ENCODE data around the gene ARHGEF11. TPM values are rescaled to one million over a fixed set of nuclear protein-coding genes. Genes with fewer than 3 reads are reported as not detected.

ARHGEF11 gene
- total and polyA plus RNA-seq, 2 donors = 4.5 to 5.5 TPM

- no peak overlapping the region for H3K27ac ChIP-seq (ENCODE audit: low read depth in 1 of 2, low read length in 1 of 2)
Observed at GRCh38 chr1:157088607-157089006, 43.1 kb upstream of the ARHGEF11 start.

GRCh38 chr1:157087030-157087429 is 41.5 kb upstream of the ARHGEF11 start:
- 97% methylated on average over 5 of the region's 5 CpGs for WGBS
- no peaks in the 10 kb centered on the region for H3K4me1 ChIP-seq (ENCODE audit: control insufficient read depth in 2 of 2, insufficient read depth in 2 of 2, low read length in 2 of 2)
- H3K36me3 ChIP-seq (ENCODE audit: control insufficient read depth in 2 of 2, insufficient read depth in 2 of 2, low read length in 1 of 2) = no peaks in the 10 kb centered on the region
- peaks cover 0 to 7% of the 10 kb centered on the region in 2 donors for H3K27me3 ChIP-seq (ENCODE audit: control insufficient read depth in 2 of 2, insufficient read depth in 1 of 2, low read length in 1 of 2)
- no peaks in the 10 kb centered on the region for H3K9me3 ChIP-seq (ENCODE audit: control insufficient read depth in 2 of 2, insufficient read depth in 1 of 2, low read length in 1 of 2)
- no peak for DNase-seq (ENCODE audit: low read depth in 6 of 9, low spot score in 9 of 9)
- H3K4me3 ChIP-seq (ENCODE audit: low read length in 2 of 2) = no peak overlapping the region
- no peak overlapping the region for H3K27ac ChIP-seq (ENCODE audit: low read depth in 1 of 2, low read length in 1 of 2)

More at GRCh38 chr1:157088607-157089006, 43.1 kb upstream of the ARHGEF11 start:
- peaks cover 0 to 7% of the 10 kb centered on the region in 2 donors for H3K27me3 ChIP-seq (ENCODE audit: control insufficient read depth in 2 of 2, insufficient read depth in 1 of 2, low read length in 1 of 2)
- DNase-seq (ENCODE audit: low read depth in 6 of 9, low spot score in 9 of 9) = no peak
- no peaks in the 10 kb centered on the region for H3K36me3 ChIP-seq (ENCODE audit: control insufficient read depth in 2 of 2, insufficient read depth in 2 of 2, low read length in 1 of 2)
- no peaks in the 10 kb centered on the region for H3K9me3 ChIP-seq (ENCODE audit: control insufficient read depth in 2 of 2, insufficient read depth in 1 of 2, low read length in 1 of 2)
- no peak overlapping the region for H3K4me3 ChIP-seq (ENCODE audit: low read length in 2 of 2)
- H3K4me1 ChIP-seq (ENCODE audit: control insufficient read depth in 2 of 2, insufficient read depth in 2 of 2, low read length in 2 of 2) = no peaks in the 10 kb centered on the region

DNA sequence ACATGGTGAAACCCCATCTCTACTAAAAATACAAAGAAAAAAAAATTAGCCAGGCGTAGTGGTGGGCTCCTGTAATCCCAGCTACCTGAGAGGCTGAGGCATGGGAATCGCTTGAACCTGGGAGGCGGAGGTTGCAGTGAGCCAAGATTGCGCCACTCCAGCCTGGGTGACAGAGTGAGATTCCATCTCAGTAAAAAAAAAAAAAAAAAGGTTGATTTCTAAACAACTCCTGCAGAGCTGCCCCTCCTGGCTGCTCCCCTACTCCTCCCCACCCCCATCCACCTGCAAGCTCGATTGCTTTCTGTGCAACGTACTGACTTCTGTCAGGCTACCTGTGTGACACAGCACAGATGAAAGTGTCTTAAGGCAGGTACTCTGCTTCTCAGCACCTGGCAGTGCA is 40.8 kb upstream of the ARHGEF11 start:
- Histone ChIP-seq H3K4me3 (ENCODE audit: low read length in 2 of 2) (no peak overlapping the region), H3K9me3 (ENCODE audit: control insufficient read depth in 2 of 2, insufficient read depth in 1 of 2, low read length in 1 of 2) (no peaks in the 10 kb centered on the region), H3K27me3 (ENCODE audit: control insufficient read depth in 2 of 2, insufficient read depth in 1 of 2, low read length in 1 of 2) (peaks cover 0 to 7% of the 10 kb centered on the region in 2 donors), H3K36me3 (ENCODE audit: control insufficient read depth in 2 of 2, insufficient read depth in 2 of 2, low read length in 1 of 2) (no peaks in the 10 kb centered on the region), H3K27ac (ENCODE audit: low read depth in 1 of 2, low read length in 1 of 2) (no peak overlapping the region), H3K4me1 (ENCODE audit: control insufficient read depth in 2 of 2, insufficient read depth in 2 of 2, low read length in 2 of 2) (no peaks in the 10 kb centered on the region)
- 94% methylated on average over 6 of the region's 6 CpGs for WGBS
- no peak for DNase-seq (ENCODE audit: low read depth in 6 of 9, low spot score in 9 of 9)

GRCh38 chr1:157085421-157085820 is 39.9 kb upstream of the ARHGEF11 start:
- Histone ChIP-seq H3K36me3 (ENCODE audit: control insufficient read depth in 2 of 2, insufficient read depth in 2 of 2, low read length in 1 of 2) (no peaks in the 10 kb centered on the region), H3K4me1 (ENCODE audit: control insufficient read depth in 2 of 2, insufficient read depth in 2 of 2, low read length in 2 of 2) (no peaks in the 10 kb centered on the region), H3K27ac (ENCODE audit: low read depth in 1 of 2, low read length in 1 of 2) (no peak overlapping the region), H3K4me3 (ENCODE audit: low read length in 2 of 2) (no peak overlapping the region), H3K9me3 (ENCODE audit: control insufficient read depth in 2 of 2, insufficient read depth in 1 of 2, low read length in 1 of 2) (no peaks in the 10 kb centered on the region), H3K27me3 (ENCODE audit: control insufficient read depth in 2 of 2, insufficient read depth in 1 of 2, low read length in 1 of 2) (peaks cover 0 to 5% of the 10 kb centered on the region in 2 donors)
- no peak for DNase-seq (ENCODE audit: low read depth in 6 of 9, low spot score in 9 of 9)
- WGBS = 95% methylated on average over 5 of the region's 5 CpGs

DNA sequence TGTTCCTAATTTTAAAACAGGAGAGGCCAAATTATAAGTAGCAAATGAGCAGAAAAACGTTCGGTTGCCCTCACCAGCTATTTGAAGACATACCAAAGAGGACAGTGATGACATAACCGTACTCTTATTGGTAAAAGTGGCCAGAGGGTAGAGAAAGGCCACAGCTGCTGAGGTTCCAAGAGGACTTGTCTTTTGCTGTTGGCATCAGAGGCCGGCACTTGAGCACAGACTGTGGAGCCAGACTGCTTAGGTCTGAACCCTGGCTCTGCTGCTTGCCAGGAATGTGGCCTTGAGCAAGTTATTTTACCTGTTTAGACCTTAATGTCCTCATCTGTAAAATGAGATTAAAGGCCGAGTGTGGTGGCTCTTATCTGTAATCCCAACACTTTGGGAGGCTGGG is 39.2 kb upstream of the ARHGEF11 start:
- Histone ChIP-seq H3K36me3 (ENCODE audit: control insufficient read depth in 2 of 2, insufficient read depth in 2 of 2, low read length in 1 of 2) (no peaks in the 10 kb centered on the region), H3K9me3 (ENCODE audit: control insufficient read depth in 2 of 2, insufficient read depth in 1 of 2, low read length in 1 of 2) (no peaks in the 10 kb centered on the region), H3K27me3 (ENCODE audit: control insufficient read depth in 2 of 2, insufficient read depth in 1 of 2, low read length in 1 of 2) (peaks cover 0 to 1% of the 10 kb centered on the region in 2 donors), H3K27ac (ENCODE audit: low read depth in 1 of 2, low read length in 1 of 2) (no peak overlapping the region), H3K4me3 (ENCODE audit: low read length in 2 of 2) (no peak overlapping the region), H3K4me1 (ENCODE audit: control insufficient read depth in 2 of 2, insufficient read depth in 2 of 2, low read length in 2 of 2) (no peaks in the 10 kb centered on the region)
- DNase-seq (ENCODE audit: low read depth in 6 of 9, low spot score in 9 of 9) = no peak
- 94% methylated on average over 5 of the region's 5 CpGs for WGBS

DNA sequence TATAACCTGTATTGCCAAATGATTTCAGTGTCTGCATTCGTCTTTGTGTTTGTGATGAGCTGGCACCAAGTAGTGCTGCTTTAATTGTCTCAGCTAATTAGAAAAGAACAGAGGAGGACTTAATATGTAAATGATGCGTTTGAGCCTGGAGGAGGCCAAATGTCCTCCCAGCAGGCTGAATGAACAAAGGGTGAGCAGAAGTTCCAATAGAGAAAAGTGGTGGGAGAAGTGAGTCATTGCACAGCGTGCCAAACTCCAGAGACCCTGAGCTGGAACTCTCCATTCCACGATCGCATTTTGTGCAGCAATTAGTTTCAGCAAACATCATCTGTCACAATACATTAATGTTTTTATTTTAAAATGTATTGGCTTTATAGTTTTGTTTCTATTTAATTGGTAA is 36.2 kb upstream of the ARHGEF11 start:
- H3K27ac ChIP-seq (ENCODE audit: low read depth in 1 of 2, low read length in 1 of 2) = no peak overlapping the region
- no peaks in the 10 kb centered on the region for H3K9me3 ChIP-seq (ENCODE audit: control insufficient read depth in 2 of 2, insufficient read depth in 1 of 2, low read length in 1 of 2)
- WGBS = 86% methylated on average over 5 of the region's 5 CpGs
- no peaks in the 10 kb centered on the region for H3K36me3 ChIP-seq (ENCODE audit: control insufficient read depth in 2 of 2, insufficient read depth in 2 of 2, low read length in 1 of 2)
- no peak overlapping the region for H3K4me3 ChIP-seq (ENCODE audit: low read length in 2 of 2)
- peaks cover 0 to 2% of the 10 kb centered on the region in 2 donors for H3K27me3 ChIP-seq (ENCODE audit: control insufficient read depth in 2 of 2, insufficient read depth in 1 of 2, low read length in 1 of 2)
- DNase-seq (ENCODE audit: low read depth in 6 of 9, low spot score in 9 of 9) = no peak
- no peaks in the 10 kb centered on the region for H3K4me1 ChIP-seq (ENCODE audit: control insufficient read depth in 2 of 2, insufficient read depth in 2 of 2, low read length in 2 of 2)

DNA sequence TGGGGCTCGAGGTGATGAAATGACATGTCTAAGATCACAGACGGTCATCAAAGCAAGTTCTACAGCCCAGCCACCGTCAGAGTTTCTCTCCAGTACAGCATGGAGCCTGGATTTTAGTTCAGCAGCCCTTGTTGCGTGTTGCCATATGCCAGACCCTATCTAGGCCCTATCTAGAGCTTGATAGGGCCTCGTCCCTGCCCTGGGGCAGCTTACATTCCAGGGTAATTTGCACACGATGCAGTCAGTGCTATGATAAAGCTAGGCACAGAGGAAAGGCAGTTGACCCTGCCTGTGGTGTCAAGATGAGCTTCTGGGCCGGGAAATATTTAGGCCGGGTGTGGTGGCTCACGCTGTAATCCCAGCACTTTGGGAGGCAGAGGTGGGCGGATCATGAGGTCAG is 35.2 kb upstream of the ARHGEF11 start:
- H3K36me3 ChIP-seq (ENCODE audit: control insufficient read depth in 2 of 2, insufficient read depth in 2 of 2, low read length in 1 of 2) = no peaks in the 10 kb centered on the region
- WGBS = 91% methylated on average over 10 of the region's 10 CpGs
- no peaks in the 10 kb centered on the region for H3K4me1 ChIP-seq (ENCODE audit: control insufficient read depth in 2 of 2, insufficient read depth in 2 of 2, low read length in 2 of 2)
- no peaks in the 10 kb centered on the region for H3K9me3 ChIP-seq (ENCODE audit: control insufficient read depth in 2 of 2, insufficient read depth in 1 of 2, low read length in 1 of 2)
- H3K27ac ChIP-seq (ENCODE audit: low read depth in 1 of 2, low read length in 1 of 2) = no peak overlapping the region
- no peak for DNase-seq (ENCODE audit: low read depth in 6 of 9, low spot score in 9 of 9)
- peaks cover 0 to 4% of the 10 kb centered on the region in 2 donors for H3K27me3 ChIP-seq (ENCODE audit: control insufficient read depth in 2 of 2, insufficient read depth in 1 of 2, low read length in 1 of 2)
- H3K4me3 ChIP-seq (ENCODE audit: low read length in 2 of 2) = no peak overlapping the region

GRCh38 chr1:157077394-157077793 is 31.9 kb upstream of the ARHGEF11 start:
- DNase-seq (ENCODE audit: low read depth in 6 of 9, low spot score in 9 of 9) = no peak
- no peaks in the 10 kb centered on the region for H3K36me3 ChIP-seq (ENCODE audit: control insufficient read depth in 2 of 2, insufficient read depth in 2 of 2, low read length in 1 of 2)
- no peaks in the 10 kb centered on the region for H3K4me1 ChIP-seq (ENCODE audit: control insufficient read depth in 2 of 2, insufficient read depth in 2 of 2, low read length in 2 of 2)
- H3K27ac ChIP-seq (ENCODE audit: low read depth in 1 of 2, low read length in 1 of 2) = no peak overlapping the region
- no peak overlapping the region for H3K4me3 ChIP-seq (ENCODE audit: low read length in 2 of 2)
- peaks cover 0 to 17% of the 10 kb centered on the region in 2 donors for H3K27me3 ChIP-seq (ENCODE audit: control insufficient read depth in 2 of 2, insufficient read depth in 1 of 2, low read length in 1 of 2)
- no peaks in the 10 kb centered on the region for H3K9me3 ChIP-seq (ENCODE audit: control insufficient read depth in 2 of 2, insufficient read depth in 1 of 2, low read length in 1 of 2)
- 97% methylated on average over 1 of the region's 1 CpG for WGBS

- WGBS = 38% methylated on average over 35 of the region's 35 CpGs
Observed at GRCh38 chr1:157073944-157074685, 28.6 kb upstream of the ARHGEF11 start.

More at GRCh38 chr1:157073944-157074685, 28.6 kb upstream of the ARHGEF11 start:
- H3K36me3 ChIP-seq (ENCODE audit: control insufficient read depth in 2 of 2, insufficient read depth in 2 of 2, low read length in 1 of 2) = no peaks in the 10 kb centered on the region
- H3K27ac ChIP-seq (ENCODE audit: low read depth in 1 of 2, low read length in 1 of 2) = no peak overlapping the region
- H3K9me3 ChIP-seq (ENCODE audit: control insufficient read depth in 2 of 2, insufficient read depth in 1 of 2, low read length in 1 of 2) = no peaks in the 10 kb centered on the region
- H3K27me3 ChIP-seq (ENCODE audit: control insufficient read depth in 2 of 2, insufficient read depth in 1 of 2, low read length in 1 of 2) = peaks cover 0 to 19% of the 10 kb centered on the region in 2 donors
- no peak overlapping the region for H3K4me3 ChIP-seq (ENCODE audit: low read length in 2 of 2)
- H3K4me1 ChIP-seq (ENCODE audit: control insufficient read depth in 2 of 2, insufficient read depth in 2 of 2, low read length in 2 of 2) = no peaks in the 10 kb centered on the region
- DNase-seq (ENCODE audit: low read depth in 6 of 9, low spot score in 9 of 9) = peak in 4 of 9 donors; percentile 2 to 21 (median 8)
